Myocyte (in vitro differentiated cells): ENCODE measurements around the gene MBIP. TPM values are rescaled to one million over a fixed set of nuclear protein-coding genes. Genes with fewer than 3 reads are reported as not detected.

ENCODE experiments used
- DNase-seq: peaks from one replicate; pipeline ENCODE4 v3.0.0-alpha.2; 2012; ENCODE audit warnings: low read depth
- total RNA-seq: library from RNA; depleted of rRNA; stranded (reverse); fragments of >200 nt; gene quantifications from 2 replicates; pipeline ENCODE4 v1.2.3, GENCODE V29; 2014

The MBIP gene
- total RNA-seq, 1 donor from 2014 or later: 13.4 TPM

GRCh38 chr14:36313898-36314297 lies 6.5 kb downstream of the MBIP start:
- DNase-seq: no peak

- no peak for DNase-seq
Measured at GRCh38 chr14:36313206-36313605, 7.2 kb downstream of the MBIP start.

GRCh38 chr14:36306836-36307235 lies 13.6 kb downstream of the MBIP start:
- DNase-seq: no peak

GRCh38 chr14:36304895-36305294 lies 15.5 kb downstream of the MBIP start:
- no peak for DNase-seq

- DNase-seq: no peak
Measured at GRCh38 chr14:36303960-36304359, 16.5 kb downstream of the MBIP start.

GRCh38 chr14:36302823-36303222 lies 17.6 kb downstream of the MBIP start:
- no peak for DNase-seq

- peak; percentile 10 for DNase-seq
Measured at GRCh38 chr14:36301159-36301558, 19.3 kb downstream of the MBIP start.

- DNase-seq: peak; percentile 5
Measured at GRCh38 chr14:36300337-36300736, 20.1 kb downstream of the MBIP start.

- DNase-seq: no peak
Measured at GRCh38 chr14:36295642-36296627, 24.5 kb downstream of the MBIP start.

- no peak for DNase-seq
Measured at GRCh38 chr14:36294543-36294942, 25.9 kb downstream of the MBIP start.

GRCh38 chr14:36293824-36294223 lies 26.6 kb downstream of the MBIP start:
- peak; percentile 4 for DNase-seq

GRCh38 chr14:36289954-36290353 lies 30.5 kb downstream of the MBIP start:
- no peak for DNase-seq

GRCh38 chr14:36288496-36288895 lies 31.9 kb downstream of the MBIP start:
- no peak for DNase-seq

- DNase-seq: no peak
Measured at GRCh38 chr14:36284971-36285595, 35.4 kb downstream of the MBIP start.

- DNase-seq: peak; percentile 3
Measured at GRCh38 chr14:36281309-36281708, 39.1 kb downstream of the MBIP start.

GRCh38 chr14:36279306-36280190 lies 40.9 kb downstream of the MBIP start:
- peak; percentile 10 for DNase-seq

GRCh38 chr14:36275741-36276140 lies 44.7 kb downstream of the MBIP start:
- no peak for DNase-seq

- peak; percentile 7 for DNase-seq
Measured at GRCh38 chr14:36271939-36272907, 48.2 kb downstream of the MBIP start.

- no peak for DNase-seq
Measured at GRCh38 chr14:36271222-36271621, 49.2 kb downstream of the MBIP start.

- no peak for DNase-seq
Measured at GRCh38 chr14:36270191-36270590, 50.2 kb downstream of the MBIP start.
